HEK293 (cell line): ENCODE data around the gene FADS3.

Source experiments
- CTCF ChIA-PET: fragments of 350-600 bp; formaldehyde crosslinking; extraction: SDS; loops from one replicate; lab custom pipeline; 2021; ENCODE audit warnings: antibody characterized with exemption; lab: Yijun Ruan, JAX
- POLR2A ChIA-PET: fragments of 300-600 bp; formaldehyde crosslinking; extraction: SDS; loops from one replicate; lab custom pipeline; 2020; ENCODE audit warnings: antibody characterized with exemption, inconsistent platforms; lab: Yijun Ruan, JAX
- H3K27ac ChIP-seq: fragments of 200-500 bp; sonication (Bioruptor generic); 2 replicates; pipeline ENCODE4 v1.5.1; 2014; ENCODE audit warnings: low read depth, low read length, control low read depth, inconsistent platforms; ENCODE audit errors: extremely low read depth
- H3K36me3 ChIP-seq, 2 experiments: fragments of 200-500 bp in 1 of 2; sonication (Bioruptor generic) in 1 of 2; 1 replicate in 1 of 2; 2 replicates in 1 of 2; pipeline ENCODE4 v1.5.1; 2014 to 2017; ENCODE audit warnings: inconsistent platforms in 2 of 2, low read length in 2 of 2; ENCODE audit not compliant: control insufficient read depth in 2 of 2, insufficient read depth in 1 of 2
- H3K4me1 ChIP-seq: fragments of 200-500 bp; sonication (Bioruptor generic); 2 replicates; pipeline ENCODE4 v1.5.1; 2014; ENCODE audit warnings: mild to moderate bottlenecking, low read length, inconsistent platforms; ENCODE audit not compliant: control insufficient read depth, insufficient read depth
- H3K4me3 ChIP-seq: 2 replicates; pipeline ENCODE4 v1.5.1; 2011; ENCODE audit warnings: low read depth, mild to moderate bottlenecking, control low read depth, low read length, moderate library complexity
- H3K9me3 ChIP-seq: fragments of 200-500 bp; sonication (Bioruptor generic); 2 replicates; pipeline ENCODE4 v1.5.1; 2014; ENCODE audit warnings: low read depth, low read length, inconsistent platforms; ENCODE audit not compliant: control insufficient read depth, insufficient read depth
- GLI2 ChIP-seq: fragments of 450-650 bp; formaldehyde crosslinking; IDR thresholded peaks from 2 replicates; pipeline ENCODE4; 2017; ENCODE audit warnings: missing biosample characterization, missing genetic modification characterization, low read depth, borderline replicate concordance
- SP7 ChIP-seq: fragments of 450-650 bp; formaldehyde crosslinking; IDR thresholded peaks from 2 replicates; pipeline ENCODE4 v1.5.1; 2016; ENCODE audit warnings: missing biosample characterization, missing genetic modification characterization
- TCF7L2 ChIP-seq: IDR thresholded peaks from 2 replicates; pipeline ENCODE4 v1.6.1; 2011; ENCODE audit warnings: low read depth, mild to moderate bottlenecking, inconsistent platforms, low read length, moderate library complexity, borderline replicate concordance
- ZBTB17 ChIP-seq: fragments of 450-650 bp; formaldehyde crosslinking; IDR thresholded peaks from 2 replicates; pipeline ENCODE4 v1.5.1; 2016; ENCODE audit warnings: missing biosample characterization, missing genetic modification characterization
- ZFP41 ChIP-seq: fragments of 450-650 bp; formaldehyde crosslinking; IDR thresholded peaks from 2 replicates; pipeline ENCODE4 v1.5.1; 2016; ENCODE audit warnings: missing biosample characterization, missing genetic modification characterization, borderline replicate concordance
- ZNF2 ChIP-seq: fragments of 450-650 bp; formaldehyde crosslinking; IDR thresholded peaks from 2 replicates; pipeline ENCODE4 v1.5.1; 2016; ENCODE audit warnings: missing biosample characterization, missing genetic modification characterization
- ZNF350 ChIP-seq: fragments of 450-650 bp; formaldehyde crosslinking; IDR thresholded peaks from 2 replicates; pipeline ENCODE4 v1.5.0; 2017; ENCODE audit warnings: missing biosample characterization, mild to moderate bottlenecking, missing genetic modification characterization
- ZNF530 ChIP-seq: fragments of 450-650 bp; formaldehyde crosslinking; IDR thresholded peaks from 2 replicates; pipeline ENCODE4 v1.5.1; 2016; ENCODE audit warnings: low read depth, missing biosample characterization, missing genetic modification characterization
- ZNF544 ChIP-seq: fragments of 450-650 bp; formaldehyde crosslinking; IDR thresholded peaks from 2 replicates; pipeline ENCODE4 v1.5.0; 2017; ENCODE audit warnings: missing biosample characterization, missing genetic modification characterization
- ZNF548 ChIP-seq: fragments of 450-650 bp; formaldehyde crosslinking; IDR thresholded peaks from 2 replicates; pipeline ENCODE4 v1.5.1; 2016; ENCODE audit warnings: missing biosample characterization, missing genetic modification characterization
- ZNF654 ChIP-seq: fragments of 450-650 bp; formaldehyde crosslinking; IDR thresholded peaks from 2 replicates; pipeline ENCODE4 v1.5.1; 2016; ENCODE audit warnings: low read depth, missing biosample characterization, missing genetic modification characterization
- ZNF776 ChIP-seq: fragments of 450-650 bp; formaldehyde crosslinking; IDR thresholded peaks from 2 replicates; pipeline ENCODE4 v1.5.0; 2017; ENCODE audit warnings: missing biosample characterization, missing genetic modification characterization, borderline replicate concordance
- ZNF777 ChIP-seq: fragments of 450-650 bp; formaldehyde crosslinking; IDR thresholded peaks from 2 replicates; pipeline ENCODE4 v1.5.1; 2017; ENCODE audit warnings: missing biosample characterization, missing genetic modification characterization, borderline replicate concordance
- ZNF837 ChIP-seq: fragments of 450-650 bp; formaldehyde crosslinking; IDR thresholded peaks from 2 replicates; pipeline ENCODE4 v1.5.1; 2016; ENCODE audit warnings: missing biosample characterization, missing genetic modification characterization
- ZSCAN16 ChIP-seq: fragments of 450-650 bp; formaldehyde crosslinking; IDR thresholded peaks from 2 replicates; pipeline ENCODE4 v1.5.1; 2016; ENCODE audit warnings: missing biosample characterization, missing genetic modification characterization
- TF ChIP-seq, protein P1 (sequence below): sonication (generic); formaldehyde crosslinking; IDR thresholded peaks from 2 replicates; pipeline ENCODE4 v1.8.1; 2022; ENCODE audit warnings: mild to moderate bottlenecking, moderate library complexity, missing genetic modification reagents
- TF ChIP-seq, protein P2 (sequence below): fragments of 450-650 bp; formaldehyde crosslinking; IDR thresholded peaks from 2 replicates; pipeline ENCODE4 v1.5.1; 2016; ENCODE audit warnings: missing biosample characterization, missing genetic modification characterization
- TF ChIP-seq, protein P3 (sequence below): fragments of 450-650 bp; formaldehyde crosslinking; IDR thresholded peaks from 2 replicates; pipeline ENCODE4 v1.5.1; 2016; ENCODE audit warnings: missing biosample characterization, missing genetic modification characterization

The FADS3 gene

DNA sequence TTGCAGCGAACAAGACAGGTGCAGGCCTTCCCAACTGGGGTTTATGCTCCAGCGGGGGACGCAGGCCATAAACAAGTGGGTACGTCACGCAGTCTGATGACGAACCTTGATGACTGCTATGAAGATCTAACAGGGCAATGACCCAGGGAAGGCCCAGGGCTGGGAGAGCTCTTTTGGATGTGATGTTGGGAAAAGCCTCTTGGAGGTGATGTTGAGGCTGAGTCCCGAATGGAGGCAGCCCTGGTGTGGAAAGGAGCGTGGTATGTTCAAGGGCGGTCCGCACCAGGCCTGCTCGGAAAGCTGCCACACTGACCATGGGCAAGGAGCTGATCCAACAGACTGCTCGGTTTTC, 57.4 kb downstream of the FADS3 start:
- ChIA-PET CTCF (interaction anchor here (0.6 to 1.3 kb wide), 3 partner anchors 19 to 314 kb away, joined by 3 read pairs; no protein-coding TSS in a partner anchor), POLR2A (interaction anchor here (0.6 kb wide), 1 partner anchor 258 kb away, joined by 3 read pairs; no protein-coding TSS in a partner anchor)
- Histone ChIP-seq H3K36me3 (no peaks in the 10 kb centered on the region; a peak in 1 of 3 replicates), H3K9me3 (no peaks in the 10 kb centered on the region), H3K4me1 (peaks cover 10% of the 10 kb centered on the region; the same call in 1 of the 2 replicates), H3K4me3 (no peak overlapping the region), H3K27ac (peak overlapping the region; percentile 11; the same call in 1 of the 2 replicates)
- TF ChIP-seq ZNF837 (tag by site-specific recombination), result no peak
- TF ChIP-seq, protein P1, sequence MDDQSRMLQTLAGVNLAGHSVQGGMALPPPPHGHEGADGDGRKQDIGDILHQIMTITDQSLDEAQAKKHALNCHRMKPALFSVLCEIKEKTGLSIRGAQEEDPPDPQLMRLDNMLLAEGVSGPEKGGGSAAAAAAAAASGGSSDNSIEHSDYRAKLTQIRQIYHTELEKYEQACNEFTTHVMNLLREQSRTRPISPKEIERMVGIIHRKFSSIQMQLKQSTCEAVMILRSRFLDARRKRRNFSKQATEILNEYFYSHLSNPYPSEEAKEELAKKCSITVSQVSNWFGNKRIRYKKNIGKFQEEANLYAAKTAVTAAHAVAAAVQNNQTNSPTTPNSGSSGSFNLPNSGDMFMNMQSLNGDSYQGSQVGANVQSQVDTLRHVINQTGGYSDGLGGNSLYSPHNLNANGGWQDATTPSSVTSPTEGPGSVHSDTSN, result no peak
- no peak for TF ChIP-seq TCF7L2
- no peak for TF ChIP-seq ZNF2 (tag by site-specific recombination)

DNA sequence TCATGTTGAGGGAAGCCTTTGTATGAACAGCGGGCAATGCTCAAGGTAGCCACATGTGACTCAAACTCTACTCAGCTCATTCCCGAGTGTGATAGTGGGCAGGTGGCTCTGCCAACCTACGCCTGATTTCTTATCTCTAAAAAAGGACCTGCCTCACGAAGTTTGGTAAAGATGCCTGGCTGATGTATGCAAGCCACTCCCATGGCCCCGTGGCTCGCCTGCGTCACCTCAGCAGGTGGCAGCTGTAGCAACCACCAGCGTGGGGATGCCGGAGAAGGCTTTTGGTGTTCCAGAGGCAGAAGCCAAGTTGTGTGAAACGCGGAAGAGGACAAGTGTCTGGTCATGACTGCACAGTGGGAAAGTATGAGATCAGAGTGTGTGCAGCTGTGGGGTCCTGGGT, 57.9 kb downstream of the FADS3 start:
- no peak overlapping the region for H3K27ac ChIP-seq
- no peaks in the 10 kb centered on the region; a peak in 1 of 3 replicates for H3K36me3 ChIP-seq
- POLR2A ChIA-PET, result no interaction called here
- H3K4me3 ChIP-seq, result no peak overlapping the region
- H3K9me3 ChIP-seq, result no peaks in the 10 kb centered on the region
- peaks cover 10% of the 10 kb centered on the region; the same call in 1 of the 2 replicates for H3K4me1 ChIP-seq
- CTCF ChIA-PET, result interaction anchor here (0.6 to 1.3 kb wide), 2 partner anchors 19 to 36 kb away, joined by 3 read pairs; no protein-coding TSS in a partner anchor
- no peak for TF ChIP-seq ZNF530 (tag by site-specific recombination)
- TF ChIP-seq ZNF777 (tag by site-specific recombination), result no peak
- TF ChIP-seq ZNF350 (tag by site-specific recombination), result no peak
- TF ChIP-seq ZNF654, result no peak
- TF ChIP-seq SP7 (tag by site-specific recombination), result no peak
- TF ChIP-seq ZFP41 (tag by site-specific recombination), result no peak
- TF ChIP-seq ZNF548 (tag by site-specific recombination), result no peak
- TF ChIP-seq ZBTB17 (tag by site-specific recombination), result no peak

DNA sequence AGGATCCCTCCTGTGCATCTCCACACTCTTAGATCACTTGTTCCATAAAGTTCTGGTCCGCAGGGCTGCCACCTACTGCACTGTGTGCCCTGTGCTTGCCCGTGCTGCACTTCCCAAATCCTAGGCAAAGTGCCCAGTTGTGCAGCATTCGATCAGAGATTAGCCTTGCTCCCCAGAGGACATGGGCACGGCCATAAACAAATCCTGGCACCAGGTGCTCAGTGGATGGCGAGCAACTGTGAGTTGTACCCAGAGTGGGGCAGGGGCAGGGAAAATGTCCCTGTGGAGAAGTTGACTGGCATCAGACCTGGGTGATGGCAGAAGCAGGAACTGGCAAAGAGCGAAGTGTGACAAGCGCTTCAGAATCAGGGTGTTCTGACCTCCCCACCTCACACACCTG, 58.6 kb downstream of the FADS3 start:
- Histone ChIP-seq H3K36me3 (no peaks in the 10 kb centered on the region), H3K9me3 (no peaks in the 10 kb centered on the region), H3K4me1 (peaks cover 10% of the 10 kb centered on the region; the same call in 1 of the 2 replicates), H3K4me3 (no peak overlapping the region), H3K27ac (no peak overlapping the region)
- ChIA-PET CTCF (no interaction called here), POLR2A (no interaction called here)
- TF ChIP-seq, protein P2, sequence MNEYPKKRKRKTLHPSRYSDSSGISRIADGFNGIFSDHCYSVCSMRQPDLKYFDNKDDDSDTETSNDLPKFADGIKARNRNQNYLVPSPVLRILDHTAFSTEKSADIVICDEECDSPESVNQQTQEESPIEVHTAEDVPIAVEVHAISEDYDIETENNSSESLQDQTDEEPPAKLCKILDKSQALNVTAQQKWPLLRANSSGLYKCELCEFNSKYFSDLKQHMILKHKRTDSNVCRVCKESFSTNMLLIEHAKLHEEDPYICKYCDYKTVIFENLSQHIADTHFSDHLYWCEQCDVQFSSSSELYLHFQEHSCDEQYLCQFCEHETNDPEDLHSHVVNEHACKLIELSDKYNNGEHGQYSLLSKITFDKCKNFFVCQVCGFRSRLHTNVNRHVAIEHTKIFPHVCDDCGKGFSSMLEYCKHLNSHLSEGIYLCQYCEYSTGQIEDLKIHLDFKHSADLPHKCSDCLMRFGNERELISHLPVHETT (tag by site-specific recombination), result no peak
- TF ChIP-seq ZNF544 (tag by site-specific recombination), result no peak
- TF ChIP-seq, all 188 proteins: peak for 0

DNA sequence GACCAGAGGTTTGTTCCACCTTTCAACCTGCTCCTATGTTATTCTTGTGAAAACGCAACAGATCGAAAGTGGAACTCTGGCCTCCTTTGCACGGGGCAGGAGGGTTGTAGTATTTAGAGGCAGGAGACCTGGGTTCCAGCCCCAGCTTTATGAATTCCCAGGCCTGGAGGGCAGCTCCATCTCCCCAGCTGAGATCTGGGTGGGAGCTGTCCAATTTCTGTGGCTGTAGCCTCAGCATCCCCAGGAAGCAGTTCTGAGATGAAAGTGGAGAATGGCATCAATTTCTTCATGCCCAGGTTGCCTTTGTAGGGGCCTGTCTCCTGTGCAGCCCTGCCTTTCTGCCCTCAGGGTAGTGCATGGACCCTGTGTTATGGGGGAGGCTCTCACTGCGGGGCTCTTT, 59.1 kb downstream of the FADS3 start:
- no peaks in the 10 kb centered on the region for H3K9me3 ChIP-seq
- H3K4me1 ChIP-seq, result peaks cover 10% of the 10 kb centered on the region; the same call in 1 of the 2 replicates
- no peak overlapping the region for H3K27ac ChIP-seq
- POLR2A ChIA-PET, result interaction anchor here (0.5 to 1.2 kb wide), 2 partner anchors 17 to 195 kb away, joined by 4 to 6 read pairs; no protein-coding TSS in a partner anchor
- CTCF ChIA-PET, result interaction anchor here (0.8 kb wide), 1 partner anchor 35 kb away, joined by 3 read pairs; no protein-coding TSS in a partner anchor
- TF ChIP-seq, protein P3, sequence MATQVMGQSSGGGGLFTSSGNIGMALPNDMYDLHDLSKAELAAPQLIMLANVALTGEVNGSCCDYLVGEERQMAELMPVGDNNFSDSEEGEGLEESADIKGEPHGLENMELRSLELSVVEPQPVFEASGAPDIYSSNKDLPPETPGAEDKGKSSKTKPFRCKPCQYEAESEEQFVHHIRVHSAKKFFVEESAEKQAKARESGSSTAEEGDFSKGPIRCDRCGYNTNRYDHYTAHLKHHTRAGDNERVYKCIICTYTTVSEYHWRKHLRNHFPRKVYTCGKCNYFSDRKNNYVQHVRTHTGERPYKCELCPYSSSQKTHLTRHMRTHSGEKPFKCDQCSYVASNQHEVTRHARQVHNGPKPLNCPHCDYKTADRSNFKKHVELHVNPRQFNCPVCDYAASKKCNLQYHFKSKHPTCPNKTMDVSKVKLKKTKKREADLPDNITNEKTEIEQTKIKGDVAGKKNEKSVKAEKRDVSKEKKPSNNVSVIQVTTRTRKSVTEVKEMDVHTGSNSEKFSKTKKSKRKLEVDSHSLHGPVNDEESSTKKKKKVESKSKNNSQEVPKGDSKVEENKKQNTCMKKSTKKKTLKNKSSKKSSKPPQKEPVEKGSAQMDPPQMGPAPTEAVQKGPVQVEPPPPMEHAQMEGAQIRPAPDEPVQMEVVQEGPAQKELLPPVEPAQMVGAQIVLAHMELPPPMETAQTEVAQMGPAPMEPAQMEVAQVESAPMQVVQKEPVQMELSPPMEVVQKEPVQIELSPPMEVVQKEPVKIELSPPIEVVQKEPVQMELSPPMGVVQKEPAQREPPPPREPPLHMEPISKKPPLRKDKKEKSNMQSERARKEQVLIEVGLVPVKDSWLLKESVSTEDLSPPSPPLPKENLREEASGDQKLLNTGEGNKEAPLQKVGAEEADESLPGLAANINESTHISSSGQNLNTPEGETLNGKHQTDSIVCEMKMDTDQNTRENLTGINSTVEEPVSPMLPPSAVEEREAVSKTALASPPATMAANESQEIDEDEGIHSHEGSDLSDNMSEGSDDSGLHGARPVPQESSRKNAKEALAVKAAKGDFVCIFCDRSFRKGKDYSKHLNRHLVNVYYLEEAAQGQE (tag by site-specific recombination), result peak; percentile 79
- TF ChIP-seq GLI2, result no peak
- no peak for TF ChIP-seq ZNF776 (tag by site-specific recombination)
- TF ChIP-seq ZSCAN16 (tag by site-specific recombination), result no peak
- TF ChIP-seq, all 188 proteins: peak for 1
- Histone ChIP-seq H3K4me3 (no peak overlapping the region), H3K36me3 (no peaks in the 10 kb centered on the region)
